HCT116 (cell line): ENCODE measurements around the gene SEMA6A. TPM values are rescaled to one million over a fixed set of nuclear protein-coding genes. Genes with fewer than 3 reads are reported as not detected.

ENCODE experiments used
- ATAC-seq: fragments of 200-7000 bp; cut with Tn5 transposase; 2 replicates; pipeline ENCODE4 v1.9.1; 2020; ENCODE audit warnings: mild to moderate bottlenecking, moderate library complexity
- BruUV-seq: library from RNA; stranded (reverse); fragments of 400-500 nt; replicated peaks from 2 replicates; lab custom pipeline; 2021; lab: Mats Ljungman, UMichigan
- CTCF ChIA-PET: fragments of 300-600 bp; sonication (Branson Sonifier 250); formaldehyde crosslinking; loops from one replicate; lab custom pipeline; 2021; ENCODE audit warnings: antibody characterized with exemption; lab: Charles Lee
- POLR2A ChIA-PET: fragments of 300-600, 350-600 bp; sonication (Branson Sonifier 250); formaldehyde crosslinking; loops from one replicate; lab custom pipeline; 2021; ENCODE audit warnings: antibody characterized with exemption; lab: Charles Lee
- RAD21 ChIA-PET, 2 experiments: fragments of 300-600 bp; sonication (Branson Sonifier 250); formaldehyde crosslinking; loops; one replicate each; lab custom pipeline; 2023; ENCODE audit warnings: low total read pairs in 2 of 2; ENCODE audit not compliant: uncharacterized antibody in 2 of 2, unreplicated experiment in 2 of 2, low non-redundant PET in 1 of 2; lab: Charles Lee
- DNase-seq: peaks from one replicate; pipeline ENCODE4 v3.0.0-alpha.2; 2010; ENCODE audit warnings: low read depth, low spot score
- H2AFZ ChIP-seq: fragments of 200-600 bp; shearing (Covaris generic), sonication (generic); 2 replicates; pipeline ENCODE4 v1.6.1; 2017; ENCODE audit warnings: low read depth, mixed run types, mixed read lengths, antibody characterized with exemption, low read length; ENCODE audit not compliant: poor library complexity, severe bottlenecking
- H3K27ac ChIP-seq: 2 replicates; pipeline ENCODE4 v1.5.1; 2012; ENCODE audit warnings: low read depth, low read length
- H3K27me3 ChIP-seq: fragments of 200-600 bp; sonication (generic); 2 replicates; pipeline ENCODE4 v1.6.1; 2016; ENCODE audit warnings: mixed run types, low read length, mixed read lengths; ENCODE audit not compliant: insufficient read depth
- H3K36me3 ChIP-seq, 2 experiments: fragments of 200-500 bp in 1 of 2; fragments of 200-600 bp in 1 of 2; sonication (Bioruptor generic) in 1 of 2; sonication (generic) in 1 of 2; 2 replicates each; pipeline versions ENCODE4 v1.5.1 to v1.6.1; 2014 to 2016; ENCODE audit warnings: low read length in 2 of 2, inconsistent platforms in 1 of 2, mixed read lengths in 1 of 2, mixed run types in 1 of 2; ENCODE audit not compliant: insufficient read depth in 2 of 2, control insufficient read depth in 1 of 2
- H3K4me1 ChIP-seq, 2 experiments: fragments of 200-600 bp in 1 of 2; sonication (generic) in 1 of 2; 2 replicates each; pipeline versions ENCODE4 v1.5.1 to v1.6.1; 2012 to 2017; ENCODE audit warnings: low read length in 2 of 2, inconsistent platforms in 1 of 2, mild to moderate bottlenecking in 1 of 2, mixed read lengths in 1 of 2, mixed run types in 1 of 2, moderate library complexity in 1 of 2; ENCODE audit not compliant: insufficient read depth in 2 of 2, control insufficient read depth in 1 of 2
- H3K4me2 ChIP-seq: fragments of 200-600 bp; sonication (generic); 2 replicates; pipeline ENCODE4 v1.6.1; 2017; ENCODE audit warnings: mixed run types, low read length, mixed read lengths
- H3K4me3 ChIP-seq, 2 experiments: fragments of 200-600 bp in 1 of 2; sonication (generic) in 1 of 2; replicated peaks in 1 of 2; 2 replicates each; pipeline ENCODE4 v1.5.1; 2011 to 2016; ENCODE audit warnings: low read length in 2 of 2, control low read depth in 1 of 2, low read depth in 1 of 2, mild to moderate bottlenecking in 1 of 2, mixed read lengths in 1 of 2, mixed run types in 1 of 2
- H3K79me2 ChIP-seq: fragments of 200-600 bp; sonication (generic); 2 replicates; pipeline ENCODE4 v1.6.1; 2017; ENCODE audit warnings: mild to moderate bottlenecking, mixed run types, low read length, moderate library complexity, mixed read lengths; ENCODE audit not compliant: insufficient read depth
- H3K9ac ChIP-seq: fragments of 200-600 bp; sonication (generic); 2 replicates; pipeline ENCODE4 v1.6.1; 2016; ENCODE audit warnings: low read length, mixed read lengths
- H3K9me2 ChIP-seq: fragments of 200-600 bp; sonication (generic), shearing (Covaris generic); 2 replicates; pipeline ENCODE4 v1.6.1; 2017; ENCODE audit warnings: mixed run types, mild to moderate bottlenecking, moderate library complexity; ENCODE audit not compliant: insufficient read depth
- H3K9me3 ChIP-seq, 2 experiments: fragments of 200-500 bp in 1 of 2; fragments of 200-600 bp in 1 of 2; sonication (Bioruptor generic) in 1 of 2; sonication (generic) in 1 of 2; 2 replicates each; pipeline ENCODE4 v1.6.1; 2014 to 2017; ENCODE audit warnings: low read length in 2 of 2, mixed read lengths in 2 of 2, inconsistent platforms in 1 of 2, low read depth in 1 of 2, mild to moderate bottlenecking in 1 of 2, mixed run types in 1 of 2, moderate library complexity in 1 of 2; ENCODE audit not compliant: control insufficient read depth in 1 of 2, insufficient read depth in 1 of 2
- H4K20me1 ChIP-seq: fragments of 200-600 bp; sonication (generic), shearing (Covaris generic); 2 replicates; pipeline ENCODE4 v1.6.1; 2017; ENCODE audit warnings: mixed run types, mild to moderate bottlenecking, moderate library complexity; ENCODE audit not compliant: insufficient read depth
- ATF3 ChIP-seq: IDR thresholded peaks from 2 replicates; pipeline ENCODE4 v1.6.1; 2012
- CBX3 ChIP-seq: IDR thresholded peaks from 2 replicates; pipeline ENCODE4 v1.6.1; 2012; ENCODE audit warnings: low read depth
- EGR1 ChIP-seq: IDR thresholded peaks from 2 replicates; pipeline ENCODE4 v1.6.1; 2012; ENCODE audit warnings: low read depth
- ELF1 ChIP-seq: IDR thresholded peaks from 2 replicates; pipeline ENCODE4 v1.6.1; 2012; ENCODE audit warnings: low read depth, borderline replicate concordance
- EZH2 ChIP-seq: fragments of 200-600 bp; sonication (generic); IDR thresholded peaks from 2 replicates; pipeline ENCODE4 v1.6.1; 2017; ENCODE audit warnings: antibody characterized with exemption, mixed run types
- EZH2phosphoT487 ChIP-seq: fragments of 200-600 bp; IDR thresholded peaks from 2 replicates; pipeline ENCODE4 v1.6.1; 2018; ENCODE audit warnings: antibody characterized with exemption, borderline replicate concordance
- FOSL1 ChIP-seq: IDR thresholded peaks from 2 replicates; pipeline ENCODE4 v1.6.1; 2012; ENCODE audit warnings: low read depth
- JUND ChIP-seq: IDR thresholded peaks from 2 replicates; pipeline ENCODE4 v1.6.1; 2012
- MAX ChIP-seq: IDR thresholded peaks from 2 replicates; pipeline ENCODE4 v1.6.1; 2012
- POLR2A ChIP-seq: IDR thresholded peaks from 2 replicates; pipeline ENCODE4 v1.7.0; 2011; ENCODE audit warnings: borderline replicate concordance; ENCODE audit not compliant: insufficient read depth, insufficient read length; ENCODE audit errors: extremely low read depth
- POLR2AphosphoS5 ChIP-seq: IDR thresholded peaks from 2 replicates; pipeline ENCODE4 v1.6.1; 2011; ENCODE audit warnings: mild to moderate bottlenecking, low read depth, low read length, moderate library complexity
- RAD21 ChIP-seq: IDR thresholded peaks from 2 replicates; pipeline ENCODE4 v1.6.1; 2012; ENCODE audit warnings: low read depth, mild to moderate bottlenecking
- REST ChIP-seq: IDR thresholded peaks from 2 replicates; pipeline ENCODE4 v1.6.1; 2012; ENCODE audit warnings: low read depth
- TCF7L2 ChIP-seq: IDR thresholded peaks from 2 replicates; pipeline ENCODE4 v1.7.0; 2011; ENCODE audit warnings: borderline replicate concordance, inconsistent platforms; ENCODE audit not compliant: insufficient read depth, insufficient read length; ENCODE audit errors: extremely low read depth
- ZBTB33 ChIP-seq: IDR thresholded peaks from 2 replicates; pipeline ENCODE4 v1.6.1; 2011; ENCODE audit warnings: mild to moderate bottlenecking, low read length, moderate library complexity; ENCODE audit not compliant: insufficient replicate concordance; ENCODE audit errors: extremely low read depth
- ZFX ChIP-seq: fragments of 450-650 bp; IDR thresholded peaks from 2 replicates; pipeline ENCODE4 v1.6.1; 2017
- ZNF274 ChIP-seq: fragments of 200-500 bp; sonication (Bioruptor generic); IDR thresholded peaks from 2 replicates; pipeline ENCODE4 v1.6.1; 2014; ENCODE audit warnings: mild to moderate bottlenecking, low read depth, low read length, inconsistent platforms
- intact Hi-C: fragments of 100-400 bp; cut with micrococcal nuclease; formaldehyde crosslinking; loops from 2 replicates; pipeline ENCODE4 v1.10.0; 2022
- total RNA-seq: library from RNA; stranded (reverse); gene quantifications from one replicate; pipeline ENCODE4 v1.2.1, GENCODE V29; 2021; ENCODE audit not compliant: unreplicated experiment

SEMA6A gene
- total RNA-seq, 1 experiment from 2014 or later: 6.7 TPM

- Histone ChIP-seq H4K20me1 (no peaks in the 10 kb centered on the region), H3K4me2 (no peak overlapping the region), H3K27me3 (no peaks in the 10 kb centered on the region), H3K9me2 (no peaks in the 10 kb centered on the region), H3K4me1 (no peaks in the 10 kb centered on the region), H3K9me3 (no peaks in the 10 kb centered on the region), H3K4me3 (no peak overlapping the region), H3K36me3 (no peaks in the 10 kb centered on the region), H3K27ac (no peak overlapping the region), H3K79me2 (no peaks in the 10 kb centered on the region), H2AFZ (no peak overlapping the region), H3K9ac (no peak overlapping the region)
- ATAC-seq: no peak
- BruUV-seq: no TSS peak
- intact Hi-C loops: no loop called here
- no peak for DNase-seq
- POLR2A ChIA-PET: no interaction called here
- TF ChIP-seq ZFX (no peak), RAD21 (no peak), MAX (no peak), EZH2phosphoT487 (no peak), TCF7L2 (no peak)
- CTCF ChIA-PET: no interaction called here
- RAD21 ChIA-PET: no interaction called here
Observed at GRCh38 chr5:116457062-116457461, 117.6 kb downstream of the SEMA6A start.

- H4K20me1 ChIP-seq: no peaks in the 10 kb centered on the region
- H3K9ac ChIP-seq: no peak overlapping the region
- CTCF ChIA-PET: no interaction called here
- DNase-seq: no peak
- no peaks in the 10 kb centered on the region for H3K9me3 ChIP-seq
- H3K36me3 ChIP-seq: no peaks in the 10 kb centered on the region
- POLR2A ChIA-PET: no interaction called here
- no peaks in the 10 kb centered on the region for H3K9me2 ChIP-seq
- no peak overlapping the region for H2AFZ ChIP-seq
- ATAC-seq: no peak
- no peak overlapping the region for H3K4me3 ChIP-seq
- intact Hi-C loops: no loop called here
- no peak overlapping the region for H3K27ac ChIP-seq
- no peaks in the 10 kb centered on the region for H3K79me2 ChIP-seq
- RAD21 ChIA-PET: no interaction called here
- H3K4me1 ChIP-seq: no peaks in the 10 kb centered on the region
- no peak overlapping the region for H3K4me2 ChIP-seq
- BruUV-seq: no TSS peak
- no peaks in the 10 kb centered on the region for H3K27me3 ChIP-seq
- no peak for TF ChIP-seq POLR2AphosphoS5
- no peak for TF ChIP-seq CBX3
- TF ChIP-seq RAD21: no peak
- TF ChIP-seq EGR1: no peak
- TF ChIP-seq ZNF274: no peak
- no peak for TF ChIP-seq FOSL1
- no peak for TF ChIP-seq ZBTB33
- no peak for TF ChIP-seq EZH2
- no peak for TF ChIP-seq POLR2A
- no peak for TF ChIP-seq ELF1
- TF ChIP-seq REST: no peak
- no peak for TF ChIP-seq ZFX
- TF ChIP-seq ATF3: no peak
- no peak for TF ChIP-seq JUND
Observed at GRCh38 chr5:116456036-116456435, 118.6 kb downstream of the SEMA6A start.
